K562 (cell line): Measurements from ENCODE around the gene FOSL2. TPM values are rescaled to one million over a fixed set of nuclear protein-coding genes. Genes with fewer than 3 reads are reported as not detected.

Source experiments
- ATAC-seq: fragments of 200-7000 bp; cut with Tn5 transposase; 3 replicates; pipeline ENCODE4 v1.9.1; 2020; ENCODE audit warnings: moderate library complexity
- BruUV-seq: library from RNA; stranded (reverse); fragments of 400-500 nt; replicated peaks from 2 replicates; lab custom pipeline; 2021; lab: Mats Ljungman, UMichigan
- CTCF ChIA-PET: fragments of 300-600 bp; formaldehyde crosslinking; extraction: SDS; loops from one replicate; lab custom pipeline; 2021; ENCODE audit warnings: low intra/inter-chr PET ratio; lab: Yijun Ruan, JAX
- POLR2A ChIA-PET: fragments of 300-600, 350-650 bp; sonication (Branson Sonifier 250); formaldehyde crosslinking; extraction: SDS; loops from one replicate; lab custom pipeline; 2021; ENCODE audit warnings: antibody characterized with exemption, inconsistent platforms; lab: Yijun Ruan, JAX
- DNase-seq, 4 experiments: peaks; one replicate each; pipeline versions ENCODE4 v3.0.0 to v3.0.0-alpha.2; 2011 to 2018; ENCODE audit warnings: low spot score in 3 of 4, mixed read lengths in 3 of 4; ENCODE audit errors: extremely low read depth in 1 of 4
- FAIRE-seq: peaks from 2 replicates; lab custom pipeline; 2011; peaks lifted over from hg19 to GRCh38; lab: Jason Lieb, UNC
- H2AFZ ChIP-seq: 2 replicates; pipeline ENCODE4 v1.6.0; 2011; ENCODE audit warnings: low read depth, low read length, control low read depth, inconsistent platforms
- H3K27ac ChIP-seq: fragments of 200-600 bp; 3 replicates; pipeline ENCODE4 v1.8.0; 2011; ENCODE audit warnings: low read depth, mild to moderate bottlenecking, control low read depth, inconsistent platforms, low read length, moderate library complexity, mixed read lengths; ENCODE audit errors: extremely low read depth
- H3K27me3 ChIP-seq, 2 experiments: fragments of 300-600 bp in 1 of 2; 2 replicates in 1 of 2; 3 replicates in 1 of 2; pipeline versions ENCODE4 v1.6.0 to v1.8.0; 2011; ENCODE audit warnings: inconsistent platforms in 2 of 2, low read length in 2 of 2, mild to moderate bottlenecking in 1 of 2, mixed read lengths in 1 of 2, moderate library complexity in 1 of 2; ENCODE audit not compliant: control insufficient read depth in 2 of 2, insufficient read depth in 2 of 2
- H3K36me3 ChIP-seq: fragments of 300-600 bp; 3 replicates; pipeline ENCODE4 v1.8.0; 2011; ENCODE audit warnings: mild to moderate bottlenecking, low read length, inconsistent platforms; ENCODE audit not compliant: control insufficient read depth, insufficient read depth
- H3K4me1 ChIP-seq, 2 experiments: fragments of 200-600 bp in 1 of 2; replicated peaks in 1 of 2; 2 replicates in 1 of 2; 3 replicates in 1 of 2; pipeline versions ENCODE4 v1.5.1 to v1.8.0; 2011; ENCODE audit warnings: inconsistent platforms in 2 of 2, low read length in 2 of 2, mild to moderate bottlenecking in 1 of 2, mixed read lengths in 1 of 2, moderate library complexity in 1 of 2; ENCODE audit not compliant: control insufficient read depth in 2 of 2, insufficient read depth in 2 of 2
- H3K4me2 ChIP-seq: 2 replicates; pipeline ENCODE4 v1.6.1; 2011; ENCODE audit warnings: low read length, control low read depth, inconsistent platforms, mixed read lengths; ENCODE audit not compliant: insufficient read depth
- H3K4me3 ChIP-seq: fragments of 200-600 bp; sonication (generic), shearing (Covaris generic); 2 replicates; pipeline ENCODE4 v1.5.1; 2016; ENCODE audit warnings: control low read depth, inconsistent platforms
- H3K79me2 ChIP-seq: fragments of 200-600 bp; 3 replicates; pipeline ENCODE4 v1.8.0; 2011; ENCODE audit warnings: low read length, inconsistent platforms; ENCODE audit not compliant: control insufficient read depth, insufficient read depth
- H3K9ac ChIP-seq, 2 experiments: 2 replicates each; pipeline versions ENCODE4 v1.6.0 to v1.6.1; 2011; ENCODE audit warnings: low read depth in 2 of 2, low read length in 2 of 2, control low read depth in 1 of 2, inconsistent platforms in 1 of 2, mild to moderate bottlenecking in 1 of 2, mixed read lengths in 1 of 2; ENCODE audit not compliant: insufficient read depth in 1 of 2
- H3K9me1 ChIP-seq: one replicate; pipeline ENCODE4 v1.6.0; 2011; ENCODE audit warnings: inconsistent platforms, mild to moderate bottlenecking, low read length, moderate library complexity; ENCODE audit not compliant: control insufficient read depth, insufficient read depth
- H3K9me3 ChIP-seq: replicated peaks from 2 replicates; pipeline ENCODE4 v1.5.1; 2011; ENCODE audit warnings: low read depth, low read length, inconsistent platforms; ENCODE audit not compliant: control insufficient read depth, insufficient read depth
- H4K20me1 ChIP-seq: replicated peaks from 2 replicates; pipeline ENCODE4 v1.6.1; 2011; ENCODE audit warnings: low read length, inconsistent platforms, mixed read lengths; ENCODE audit not compliant: control insufficient read depth, insufficient read depth
- RBM25 ChIP-seq: fragments of 200-400 bp; formaldehyde crosslinking; IDR thresholded peaks from 2 replicates; pipeline ENCODE4 v1.6.1; 2018; ENCODE audit warnings: low read length, low read depth, moderate library complexity; ENCODE audit not compliant: severe bottlenecking
- TEAD1 ChIP-seq, 2 experiments: fragments of 450-650 bp in 1 of 2; sonication (generic) in 1 of 2; formaldehyde crosslinking; IDR thresholded peaks; 2 replicates each; pipeline versions ENCODE4 v1.4.0 to v1.8.0; 2020 to 2022; ENCODE audit warnings: mild to moderate bottlenecking in 2 of 2, missing genetic modification reagents in 1 of 2
- ZC3H4 ChIP-seq: sonication (generic); formaldehyde crosslinking; IDR thresholded peaks from 2 replicates; pipeline ENCODE4 v1.9.0; 2021; ENCODE audit warnings: missing genetic modification reagents, borderline replicate concordance
- ZNF12 ChIP-seq: sonication (generic); formaldehyde crosslinking; IDR thresholded peaks from 2 replicates; pipeline ENCODE4 v1.4.0; 2020; ENCODE audit warnings: mild to moderate bottlenecking, missing genetic modification reagents
- ZNF507 ChIP-seq: conservative IDR thresholded peaks from 2 replicates; pipeline ENCODE4 v1.6.1; 2017; ENCODE audit warnings: missing genetic modification characterization, missing compliant biosample characterization
- WGBS: fragments of 100-300 bp; shearing (Covaris generic); methylation state at CpG from one replicate; pipeline ENCODE4 v1.1.6; 2016; ENCODE audit warnings: low coverage, mixed read lengths; ENCODE audit not compliant: insufficient coverage; ENCODE audit errors: missing lambda C conversion rate; 5-methylcytosine and 5-hydroxymethylcytosine counted together
- in situ Hi-C: fragments of 300-500 bp; cut with MboI; formaldehyde crosslinking; loops from 4 replicates; pipeline ENCODE4 v1.15.0; 2018; ENCODE audit warnings: inconsistent platforms, mixed read lengths
- intact Hi-C: fragments of 100-400 bp; cut with micrococcal nuclease; formaldehyde crosslinking; loops from 2 replicates; pipeline ENCODE4 v1.14.2; 2022
- polyA plus RNA-seq, 8 experiments: library from polyadenylated mRNA; depleted of rRNA in 4 of 8; stranded (reverse) in 5 of 8; unstranded in 3 of 8; fragments of >200 nt; fragmentation: Nextera tagmentation in 2 of 8; fragmentation: Illumina TruSeq in 1 of 8; extraction: Ambion mirVana in 2 of 8; extraction: Trizol in 1 of 8; gene quantifications; 2 replicates each; pipeline versions ENCODE4 v1.2.1 to v1.2.3, GENCODE V29; 2011 to 2014; ENCODE audit warnings: inconsistent platforms in 1 of 8, missing spikeins in 1 of 8
- total RNA-seq, 7 experiments: library from RNA; depleted of rRNA in 6 of 7; stranded (reverse); fragments of >200 nt in 6 of 7; fragmentation: Illumina TruSeq in 2 of 7; extraction: Trizol in 2 of 7; gene quantifications; 2 replicates each; pipeline versions ENCODE4 v1.2.1 to v1.2.3, GENCODE V29; 2011 to 2021; ENCODE audit warnings: low replicate concordance in 1 of 7

Gene FOSL2
- total and polyA plus RNA-seq, 9 of the 15 experiments (the other 6 are each of a cell fraction or from before 2014, with no cell fraction given): 0.04 to 2.9 (median 0.80) TPM

- TF ChIP-seq TEAD1 (CRISPR knock-in tag; IDR thresholded peaks at IDR 0.05) (no peak), ZNF507 (no peak)
- TF ChIP-seq, all 486 proteins: peak for 0
Measured at GRCh38 chr2:28432362-28432761, 39.7 kb downstream of the FOSL2 start (continued).

GRCh38 chr2:28433215-28433614 lies 40.6 kb downstream of the FOSL2 start:
- Histone ChIP-seq H3K79me2 (no peaks in the 10 kb centered on the region), H3K27ac (no peak overlapping the region), H2AFZ (no peak overlapping the region), H3K9me3 (no peaks in the 10 kb centered on the region; the same call in 1 of the 2 replicates), H3K4me1 (peaks cover under 1 to 4% of the 10 kb centered on the region in 2 experiments; a peak in 3 of 5 replicates), H3K36me3 (no peaks in the 10 kb centered on the region), H3K4me3 (no peak overlapping the region), H3K27me3 (peaks cover 0 to 54% of the 10 kb centered on the region in 2 experiments; a peak in 4 of 5 replicates), H3K9ac (no peak overlapping the region), H3K9me1 (no peaks in the 10 kb centered on the region), H3K4me2 (no peak overlapping the region), H4K20me1 (no peaks in the 10 kb centered on the region)
- intact Hi-C loops (no loop called here), in situ Hi-C loops (no loop called here)
- no peak for ATAC-seq
- no peak for TF ChIP-seq ZC3H4 (CRISPR knock-in tag)
- TF ChIP-seq RBM25: peak; percentile 28
- peak; percentile 95 for TF ChIP-seq ZNF12
- no peak for DNase-seq
- FAIRE-seq: no peak
- 18% methylated on average over 2 of the region's 2 CpGs for WGBS
- no TSS peak for BruUV-seq
- CTCF ChIA-PET: no interaction called here
- POLR2A ChIA-PET: interaction anchor here (0.6 kb wide), 1 partner anchor 730 kb away, joined by 3 read pairs; no protein-coding TSS in a partner anchor
